Natural killer cell (primary cell): Measurements from ENCODE around the gene SLC35E3. TPM values are rescaled to one million over a fixed set of nuclear protein-coding genes. Genes with fewer than 3 reads are reported as not detected.

Source experiments
- ATAC-seq, 3 donors: fragments of 150-1000 bp in 2 of 3; fragments of 200-7000 bp in 1 of 3; cut with Tn5 transposase; 1 replicate in 1 of 3; 2 replicates in 2 of 3; pipeline ENCODE4 v1.10.0; 2021; ENCODE audit warnings: mild to moderate bottlenecking in 2 of 3, moderate library complexity in 2 of 3
- DNase-seq, 2 donors: peaks; one replicate each; pipeline versions ENCODE4 v3.0.0 to v3.0.0-alpha.2; 2013 to 2021; ENCODE audit warnings: mixed read lengths in 1 of 2
- H3K27ac ChIP-seq: one replicate; pipeline ENCODE4 v1.5.1; 2013; ENCODE audit warnings: mild to moderate bottlenecking, low read length
- H3K27me3 ChIP-seq: one replicate; pipeline ENCODE4 v1.6.1; 2013; ENCODE audit warnings: low read length; ENCODE audit not compliant: control insufficient read depth, insufficient read depth
- H3K36me3 ChIP-seq: one replicate; pipeline ENCODE4 v1.6.1; 2013; ENCODE audit warnings: low read length; ENCODE audit not compliant: control insufficient read depth, insufficient read depth
- H3K4me1 ChIP-seq: one replicate; pipeline ENCODE4 v1.6.1; 2013; ENCODE audit warnings: low read length; ENCODE audit not compliant: control insufficient read depth, insufficient read depth
- H3K4me3 ChIP-seq: one replicate; pipeline ENCODE4 v1.5.1; 2013; ENCODE audit warnings: low read length
- H3K9me3 ChIP-seq: one replicate; pipeline ENCODE4 v1.6.1; 2013; ENCODE audit warnings: low read length; ENCODE audit not compliant: control insufficient read depth, insufficient read depth
- H3K27ac Mint-ChIP-seq, 2 donors: one replicate each; pipeline ENCODE4 v1.8.0; 2022; ENCODE audit warnings: mild to moderate bottlenecking in 2 of 2, mixed read lengths in 2 of 2, moderate library complexity in 1 of 2
- H3K27me3 Mint-ChIP-seq, 2 donors: one replicate each; pipeline ENCODE4 v1.8.0; 2022; ENCODE audit warnings: low read depth in 2 of 2, mixed read lengths in 2 of 2
- H3K36me3 Mint-ChIP-seq: one replicate; pipeline ENCODE4 v1.8.0; 2022; ENCODE audit warnings: mixed read lengths
- H3K4me1 Mint-ChIP-seq, 2 donors: one replicate each; pipeline ENCODE4 v1.8.0; 2022; ENCODE audit warnings: mixed read lengths in 2 of 2
- H3K4me3 Mint-ChIP-seq: one replicate; pipeline ENCODE4 v1.8.0; 2022; ENCODE audit warnings: mild to moderate bottlenecking, moderate library complexity, mixed read lengths
- H3K9me3 Mint-ChIP-seq, 2 donors: one replicate each; pipeline ENCODE4 v1.8.0; 2022; ENCODE audit warnings: mixed read lengths in 2 of 2
- WGBS: methylation state at CpG from one replicate; pipeline ENCODE4 v1.1.7; 2013; ENCODE audit warnings: missing lambda C conversion rate; ENCODE audit not compliant: insufficient coverage; 5-methylcytosine and 5-hydroxymethylcytosine counted together
- intact Hi-C: fragments of 100-400 bp; cut with micrococcal nuclease; formaldehyde crosslinking; loops from one replicate; pipeline ENCODE4 v1.14.2; 2022
- total RNA-seq, 4 donors: library from RNA; stranded (reverse); fragments of 120-200 nt in 1 of 4; gene quantifications; one replicate each; pipeline versions ENCODE4 v1.2.3 to v1.2.4, GENCODE V29; 2013 to 2022
- TF ChIP-seq, protein P1 (sequence below): fragments of 200-600 bp; IDR thresholded peaks from one replicate; pipeline ENCODE4 v1.8.0; 2022; ENCODE audit warnings: antibody characterized with exemption

SLC35E3 gene
- total RNA-seq, 3 donors from 2014 or later (not counting 1 experiment from before 2014, with no cell fraction given): 8.3 to 15.3 (median 10.2) TPM

DNA sequence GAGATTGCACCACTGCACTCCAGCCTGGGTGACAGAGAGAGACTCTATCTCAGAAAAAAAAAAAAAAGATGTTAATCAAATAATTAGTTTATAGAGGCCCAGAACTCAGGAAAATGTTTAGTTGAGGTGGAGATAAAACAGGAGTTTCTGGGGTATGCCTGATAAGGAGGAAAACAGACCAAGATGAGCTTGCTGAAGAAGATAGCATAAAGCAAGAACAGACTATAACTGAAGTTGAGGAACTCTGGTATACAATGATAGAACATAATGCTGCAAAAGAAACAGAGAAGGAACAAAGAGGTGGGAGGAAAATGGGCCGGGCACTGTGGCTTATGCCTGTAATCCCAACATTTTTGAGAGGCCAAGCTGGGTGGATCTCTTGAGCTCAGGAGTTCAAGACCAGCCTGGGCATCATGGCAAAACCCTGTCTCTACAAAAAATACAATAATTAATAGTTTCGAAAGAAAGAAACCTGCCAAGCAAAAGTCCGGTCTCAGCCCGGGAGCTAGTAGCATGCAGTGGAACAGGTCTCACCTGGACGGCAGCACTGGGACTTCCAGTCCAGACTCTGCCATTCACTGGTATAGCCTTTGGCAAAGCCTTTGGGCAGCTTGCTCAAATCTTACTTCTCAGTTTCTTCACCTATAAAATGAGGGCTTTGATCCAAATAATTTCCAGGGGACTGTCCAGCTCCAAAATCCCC is 25.4 kb downstream of the SLC35E3 start:
- DNase-seq (no peak), ATAC-seq (no peak)
- Mint-ChIP-seq H3K9me3 (no peaks in the 10 kb centered on the region), H3K27me3 (no peaks in the 10 kb centered on the region), H3K4me1 (peaks cover 6 to 7% of the 10 kb centered on the region in 2 donors), H3K27ac (no peak overlapping the region), H3K36me3 (no peaks in the 10 kb centered on the region), H3K4me3 (no peak overlapping the region)
- no peak overlapping the region for H3K4me3 ChIP-seq
- H3K27me3 ChIP-seq: no peaks in the 10 kb centered on the region
- peaks cover 7% of the 10 kb centered on the region for H3K4me1 ChIP-seq
- intact Hi-C loops: no loop called here
- WGBS: 99% methylated on average over 5 of the region's 5 CpGs
- H3K36me3 ChIP-seq: peaks cover 4% of the 10 kb centered on the region
- no peak overlapping the region for H3K27ac ChIP-seq
- no peaks in the 10 kb centered on the region for H3K9me3 ChIP-seq
- TF ChIP-seq, protein P1, sequence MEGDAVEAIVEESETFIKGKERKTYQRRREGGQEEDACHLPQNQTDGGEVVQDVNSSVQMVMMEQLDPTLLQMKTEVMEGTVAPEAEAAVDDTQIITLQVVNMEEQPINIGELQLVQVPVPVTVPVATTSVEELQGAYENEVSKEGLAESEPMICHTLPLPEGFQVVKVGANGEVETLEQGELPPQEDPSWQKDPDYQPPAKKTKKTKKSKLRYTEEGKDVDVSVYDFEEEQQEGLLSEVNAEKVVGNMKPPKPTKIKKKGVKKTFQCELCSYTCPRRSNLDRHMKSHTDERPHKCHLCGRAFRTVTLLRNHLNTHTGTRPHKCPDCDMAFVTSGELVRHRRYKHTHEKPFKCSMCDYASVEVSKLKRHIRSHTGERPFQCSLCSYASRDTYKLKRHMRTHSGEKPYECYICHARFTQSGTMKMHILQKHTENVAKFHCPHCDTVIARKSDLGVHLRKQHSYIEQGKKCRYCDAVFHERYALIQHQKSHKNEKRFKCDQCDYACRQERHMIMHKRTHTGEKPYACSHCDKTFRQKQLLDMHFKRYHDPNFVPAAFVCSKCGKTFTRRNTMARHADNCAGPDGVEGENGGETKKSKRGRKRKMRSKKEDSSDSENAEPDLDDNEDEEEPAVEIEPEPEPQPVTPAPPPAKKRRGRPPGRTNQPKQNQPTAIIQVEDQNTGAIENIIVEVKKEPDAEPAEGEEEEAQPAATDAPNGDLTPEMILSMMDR: no peak

DNA sequence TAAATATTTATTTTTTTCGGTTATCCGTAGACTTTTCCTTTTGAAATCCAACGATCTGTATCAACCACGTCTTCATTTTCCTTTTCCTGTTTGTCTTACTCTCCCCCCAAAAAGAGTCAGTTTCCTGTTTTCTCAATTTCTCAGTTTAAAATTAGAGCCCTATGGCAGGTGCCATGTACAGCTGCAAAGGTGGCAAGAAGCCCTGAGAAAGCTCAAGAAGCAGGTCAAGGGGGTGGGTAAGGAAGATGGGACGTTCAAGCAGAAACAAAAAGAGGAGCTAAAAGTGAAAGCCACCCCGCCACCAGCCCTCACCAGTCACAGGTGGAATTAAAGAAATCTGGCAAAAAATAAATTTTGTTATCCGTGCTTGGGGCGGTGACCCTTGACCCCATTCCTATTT is 26.7 kb downstream of the SLC35E3 start:
- TF ChIP-seq, protein P1: no peak

DNA sequence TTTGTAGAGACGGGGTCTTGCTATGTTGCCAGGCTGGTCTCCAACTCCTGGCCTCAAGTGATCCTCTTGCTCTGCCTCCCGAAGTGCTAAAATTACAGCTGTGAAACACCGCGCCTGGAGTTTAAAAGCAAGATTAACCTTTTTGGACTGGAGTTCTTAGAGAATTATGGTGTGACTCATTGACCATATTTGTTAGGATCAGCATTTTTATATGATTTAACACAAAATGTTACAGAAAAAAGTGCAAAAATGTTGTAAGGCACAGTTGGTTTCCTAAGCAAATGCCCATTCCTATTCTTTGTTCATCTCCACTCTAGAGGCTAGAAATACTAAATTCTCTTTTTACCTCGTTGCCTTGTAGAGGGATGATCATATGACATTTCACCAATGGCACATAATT is 27.6 kb downstream of the SLC35E3 start:
- H3K27me3 ChIP-seq: no peaks in the 10 kb centered on the region
- H3K4me1 ChIP-seq: peaks cover 7% of the 10 kb centered on the region
- H3K36me3 ChIP-seq: no peaks in the 10 kb centered on the region
- intact Hi-C loops: no loop called here
- Mint-ChIP-seq H3K4me3 (no peak overlapping the region), H3K27ac (no peak overlapping the region), H3K4me1 (peaks cover 6 to 7% of the 10 kb centered on the region in 2 donors), H3K27me3 (no peaks in the 10 kb centered on the region), H3K9me3 (no peaks in the 10 kb centered on the region), H3K36me3 (no peaks in the 10 kb centered on the region)
- no peaks in the 10 kb centered on the region for H3K9me3 ChIP-seq
- ATAC-seq (no peak), DNase-seq (no peak)
- no peak overlapping the region for H3K27ac ChIP-seq
- TF ChIP-seq, protein P1: no peak
- over 99% methylated on average over 4 of the region's 5 CpGs for WGBS
- H3K4me3 ChIP-seq: no peak overlapping the region

More for the DNA sequence above, 26.7 kb downstream of the SLC35E3 start:
- DNase-seq (no peak), ATAC-seq (no peak)
- H3K4me3 Mint-ChIP-seq: peak overlapping the region; percentile 29
- no peaks in the 10 kb centered on the region for H3K27me3 ChIP-seq
- no peaks in the 10 kb centered on the region for H3K27me3 Mint-ChIP-seq
- peaks cover 6 to 7% of the 10 kb centered on the region in 2 donors for H3K4me1 Mint-ChIP-seq
- no peak overlapping the region for H3K4me3 ChIP-seq
- peak overlapping the region; percentile 49 to 50 for H3K27ac Mint-ChIP-seq
- 25% methylated on average over 8 of the region's 8 CpGs for WGBS
- peaks cover 7% of the 10 kb centered on the region for H3K4me1 ChIP-seq
- intact Hi-C loops: no loop called here
- H3K9me3 ChIP-seq: no peaks in the 10 kb centered on the region
- H3K27ac ChIP-seq: no peak overlapping the region
- no peaks in the 10 kb centered on the region for H3K36me3 Mint-ChIP-seq
- no peaks in the 10 kb centered on the region for H3K36me3 ChIP-seq
- H3K9me3 Mint-ChIP-seq: no peaks in the 10 kb centered on the region
